ACC112 (cell line): ENCODE measurements around the gene AMMECR1L.

ENCODE experiments used
- H2AFZ ChIP-seq: fragments of 200-600 bp; sonication (generic); one replicate; pipeline ENCODE4 v1.6.0; 2017; ENCODE audit warnings: antibody characterized with exemption, low read length; ENCODE audit not compliant: unreplicated experiment
- H3K27ac ChIP-seq: fragments of 200-600 bp; sonication (generic); 2 replicates; pipeline ENCODE4 v1.5.1; 2014; ENCODE audit warnings: low read depth, mild to moderate bottlenecking, antibody characterized with exemption, low read length, moderate library complexity
- H3K27me3 ChIP-seq: fragments of 200-600 bp; sonication (generic); 2 replicates; pipeline ENCODE4 v1.6.1; 2014; ENCODE audit warnings: mild to moderate bottlenecking, antibody characterized with exemption, low read length, moderate library complexity, mixed read lengths; ENCODE audit not compliant: insufficient read depth
- H3K36me3 ChIP-seq: fragments of 200-600 bp; sonication (generic); 2 replicates; pipeline ENCODE4 v1.6.1; 2016; ENCODE audit warnings: mild to moderate bottlenecking, antibody characterized with exemption, low read length, moderate library complexity, mixed read lengths; ENCODE audit not compliant: insufficient read depth
- H3K4me1 ChIP-seq: fragments of 200-600 bp; sonication (generic); one replicate; pipeline ENCODE4 v1.6.1; 2016; ENCODE audit warnings: low read length, mixed read lengths; ENCODE audit not compliant: insufficient read depth, unreplicated experiment, control insufficient read depth
- H3K4me3 ChIP-seq: fragments of 200-600 bp; sonication (generic); 2 replicates; pipeline ENCODE4 v1.5.1; 2014; ENCODE audit warnings: mild to moderate bottlenecking, low read depth, low read length
- H3K79me2 ChIP-seq: fragments of 200-600 bp; sonication (generic); one replicate; pipeline ENCODE4 v1.6.0; 2016; ENCODE audit warnings: low read length; ENCODE audit not compliant: control insufficient read depth, unreplicated experiment, insufficient read depth

AMMECR1L gene

DNA sequence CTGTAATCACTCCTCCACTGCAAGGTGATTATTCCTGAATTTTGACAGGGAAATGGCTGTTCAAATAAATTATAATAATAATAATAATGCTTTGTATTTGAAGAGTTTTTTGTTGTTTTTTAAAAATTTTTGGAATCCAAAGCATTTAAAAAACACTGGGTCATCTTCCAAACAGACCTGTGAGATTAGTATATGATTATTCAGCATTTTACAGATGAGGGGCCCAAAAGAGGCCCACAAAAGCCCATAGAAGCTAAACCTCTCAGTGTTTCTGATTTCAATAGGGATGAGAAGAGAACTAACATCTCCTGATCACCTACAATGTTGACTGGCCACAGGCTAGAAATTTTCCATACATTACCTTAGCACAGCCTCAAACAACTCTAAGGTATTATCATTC, 19.8 kb downstream of the AMMECR1L start:
- Histone ChIP-seq H3K27me3 (no peaks in the 10 kb centered on the region), H3K4me3 (no peak overlapping the region), H3K4me1 (no peaks in the 10 kb centered on the region), H2AFZ (no peak overlapping the region), H3K27ac (no peak overlapping the region), H3K79me2 (peaks cover 3% of the 10 kb centered on the region), H3K36me3 (peaks cover 31% of the 10 kb centered on the region)

DNA sequence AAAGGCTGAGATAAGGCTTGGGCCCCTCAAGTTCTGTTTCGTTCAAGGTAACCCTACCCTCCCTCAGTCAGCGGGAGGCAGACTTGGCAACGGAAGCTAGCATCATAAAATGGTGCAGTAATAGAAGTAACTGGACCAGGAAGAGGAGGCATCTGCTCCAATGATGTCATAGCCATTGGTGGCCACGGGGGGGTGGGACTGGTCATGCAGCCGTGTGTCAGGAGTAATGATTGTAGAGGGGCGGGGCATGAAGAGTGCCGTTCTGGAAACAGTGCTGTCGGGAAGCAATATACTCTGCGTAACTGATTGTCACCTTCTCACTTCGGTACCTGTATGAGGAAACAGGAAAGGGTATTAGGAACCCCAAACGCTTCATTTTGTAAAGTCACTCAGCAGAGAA, 20.9 kb downstream of the AMMECR1L start:
- H3K36me3 ChIP-seq: peaks cover 30% of the 10 kb centered on the region

DNA sequence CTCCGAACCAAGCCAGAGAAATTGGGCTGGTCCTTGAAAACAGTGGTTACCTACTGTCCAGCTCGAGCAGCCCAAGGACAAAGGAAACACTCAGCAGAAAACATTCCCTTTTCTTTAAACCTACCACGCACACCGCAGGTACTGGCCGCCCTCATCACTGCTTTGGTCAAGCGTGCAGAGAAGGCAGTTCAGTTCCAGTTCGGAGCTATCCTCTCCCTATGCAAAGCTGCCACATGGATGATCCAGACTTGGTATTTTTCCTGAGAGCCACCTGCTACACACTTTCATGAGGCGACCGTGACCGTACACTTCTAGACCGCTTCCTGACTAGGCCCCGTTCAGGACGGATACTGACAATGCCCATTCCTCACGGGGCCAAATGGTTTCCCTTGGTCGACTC, 23.5 kb downstream of the AMMECR1L start:
- Histone ChIP-seq H3K27ac (no peak overlapping the region), H3K36me3 (peaks cover 20% of the 10 kb centered on the region), H3K4me3 (no peak overlapping the region), H3K79me2 (peaks cover 7% of the 10 kb centered on the region), H3K27me3 (no peaks in the 10 kb centered on the region), H3K4me1 (no peaks in the 10 kb centered on the region), H2AFZ (no peak overlapping the region)

More for the DNA sequence above, 20.9 kb downstream of the AMMECR1L start:
- no peaks in the 10 kb centered on the region for H3K27me3 ChIP-seq
- H2AFZ ChIP-seq: no peak overlapping the region
- no peak overlapping the region for H3K27ac ChIP-seq
- no peaks in the 10 kb centered on the region for H3K4me1 ChIP-seq
- no peak overlapping the region for H3K4me3 ChIP-seq
- no peaks in the 10 kb centered on the region for H3K79me2 ChIP-seq

DNA sequence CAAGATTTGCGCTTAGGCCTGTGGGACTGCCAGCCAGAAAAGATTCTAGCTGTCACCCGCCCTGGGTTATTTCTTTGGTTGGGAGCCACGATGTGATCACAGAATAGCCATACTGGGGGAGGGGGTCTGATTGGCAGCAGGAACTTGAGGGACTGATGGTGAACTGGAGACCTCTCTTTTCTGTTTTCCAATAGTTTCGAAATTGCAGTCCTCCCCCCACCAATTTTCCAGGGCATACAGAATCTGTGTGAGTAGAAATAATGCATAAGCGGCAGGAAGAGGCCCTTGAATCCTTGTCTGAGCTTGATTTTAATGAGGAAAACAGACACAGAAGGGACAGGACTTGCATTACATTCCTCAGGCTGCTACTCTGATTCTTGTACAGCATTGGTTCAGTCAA, 25.6 kb downstream of the AMMECR1L start:
- Histone ChIP-seq H3K27ac (no peak overlapping the region), H3K4me3 (no peak overlapping the region), H3K36me3 (peaks cover 14% of the 10 kb centered on the region), H3K79me2 (peaks cover 26% of the 10 kb centered on the region), H3K4me1 (peaks cover 4% of the 10 kb centered on the region), H2AFZ (no peak overlapping the region), H3K27me3 (no peaks in the 10 kb centered on the region)

DNA sequence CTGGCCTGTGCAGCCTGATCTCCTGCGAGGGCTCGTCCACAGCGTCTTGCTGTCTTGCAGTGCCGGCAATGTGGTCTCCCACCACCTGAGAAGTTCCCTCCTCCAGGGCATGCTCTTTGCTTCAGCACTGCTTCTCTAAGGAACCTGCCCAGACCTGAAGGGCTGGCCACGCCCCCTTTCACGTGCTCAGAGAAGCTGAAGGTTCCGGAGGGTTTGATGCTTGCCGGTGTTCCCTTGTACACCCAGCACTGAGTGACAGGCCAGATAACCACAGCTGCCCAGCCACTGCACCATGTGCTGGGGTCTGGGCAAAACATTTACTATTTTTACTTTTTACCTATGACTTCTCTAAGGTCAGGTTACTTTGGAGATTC, 26.1 kb downstream of the AMMECR1L start:
- Histone ChIP-seq H3K27me3 (no peaks in the 10 kb centered on the region), H3K27ac (no peak overlapping the region), H2AFZ (no peak overlapping the region), H3K79me2 (peaks cover 30% of the 10 kb centered on the region), H3K36me3 (peaks cover 9% of the 10 kb centered on the region), H3K4me1 (peaks cover 4% of the 10 kb centered on the region), H3K4me3 (no peak overlapping the region)

DNA sequence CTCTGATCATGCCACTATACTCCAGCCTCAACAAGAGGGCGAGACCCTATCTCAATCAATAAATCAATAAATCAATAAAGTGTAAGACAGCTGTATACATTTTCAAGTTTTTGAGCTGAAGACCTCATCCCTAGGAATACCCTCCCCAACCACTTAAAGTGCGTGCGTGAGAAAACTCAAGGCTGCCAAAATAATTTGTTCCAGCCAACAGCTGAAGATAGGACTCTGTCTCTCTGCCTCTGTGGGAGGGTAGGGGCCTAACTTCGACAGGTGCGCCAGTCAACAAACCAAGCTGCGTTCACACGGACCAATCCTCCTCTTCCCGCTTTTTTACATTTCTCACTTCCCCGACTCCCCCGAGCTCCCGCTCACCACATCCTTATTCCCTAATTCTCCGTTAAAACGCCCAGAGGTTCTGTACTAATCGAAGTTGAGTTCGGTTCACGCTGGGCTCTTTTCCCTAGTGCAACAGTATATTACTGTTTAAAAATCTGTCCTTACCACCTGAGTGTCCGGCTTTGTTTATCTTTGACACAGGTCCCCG, 28.4 kb downstream of the AMMECR1L start:
- Histone ChIP-seq H3K27ac (no peak overlapping the region), H3K4me1 (peaks cover 4% of the 10 kb centered on the region), H2AFZ (peak overlapping the region; percentile 65), H3K36me3 (0 out of 2 replicates have a peak, but pooled peaks cover 4% of the 10 kb centered on the region), H3K4me3 (peak overlapping the region; percentile 79), H3K27me3 (no peaks in the 10 kb centered on the region), H3K79me2 (peaks cover 54% of the 10 kb centered on the region)

DNA sequence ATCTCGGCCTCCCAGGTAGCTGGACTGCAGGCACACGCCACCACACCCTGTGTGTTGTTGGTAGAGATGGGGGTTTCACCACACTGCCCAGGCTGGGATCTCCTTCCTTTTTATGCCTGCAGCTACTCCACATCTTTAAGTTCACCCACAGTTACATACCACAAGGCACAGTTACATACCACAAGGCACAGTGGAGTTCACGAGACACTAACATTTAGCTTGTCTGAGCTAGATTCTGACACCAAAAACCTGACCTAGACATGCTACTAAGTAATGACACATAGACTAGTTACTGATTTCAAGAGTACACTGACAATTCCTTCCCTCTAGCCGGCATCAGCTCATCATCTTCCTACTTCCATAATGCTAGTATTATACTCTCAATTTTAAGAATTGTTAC, 32.1 kb downstream of the AMMECR1L start:
- peaks cover 4% of the 10 kb centered on the region for H3K4me1 ChIP-seq
- no peaks in the 10 kb centered on the region for H3K27me3 ChIP-seq
- peaks cover 11% of the 10 kb centered on the region; the same call in 1 of the 2 replicates for H3K36me3 ChIP-seq
- H3K27ac ChIP-seq: no peak overlapping the region
- H3K79me2 ChIP-seq: peaks cover 57% of the 10 kb centered on the region
- no peak overlapping the region for H2AFZ ChIP-seq
- no peak overlapping the region for H3K4me3 ChIP-seq

DNA sequence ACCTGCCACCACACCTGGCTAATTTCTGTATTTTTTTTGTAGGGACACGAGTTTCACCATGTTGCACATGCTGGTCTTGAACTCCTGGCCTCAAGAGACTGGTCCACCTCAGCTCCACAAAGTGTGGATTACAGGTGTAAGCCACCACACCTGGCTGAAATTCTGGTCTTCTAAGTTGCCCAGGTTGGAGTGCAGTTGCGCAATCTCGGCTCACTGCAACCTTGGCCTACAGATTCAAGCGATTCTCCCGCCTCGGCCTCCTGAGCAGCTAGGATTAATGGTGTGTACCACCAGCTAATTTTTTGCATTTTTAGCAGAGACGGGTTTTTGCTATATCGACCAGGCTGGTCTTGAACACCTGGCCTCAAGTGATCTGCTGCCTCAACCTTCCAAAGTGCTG, 33.4 kb downstream of the AMMECR1L start:
- no peak overlapping the region for H3K4me3 ChIP-seq
- no peak overlapping the region for H3K27ac ChIP-seq
- peaks cover 17% of the 10 kb centered on the region for H3K36me3 ChIP-seq
- H2AFZ ChIP-seq: no peak overlapping the region
- peaks cover 4% of the 10 kb centered on the region for H3K4me1 ChIP-seq
- peaks cover 51% of the 10 kb centered on the region for H3K79me2 ChIP-seq
- no peaks in the 10 kb centered on the region for H3K27me3 ChIP-seq

DNA sequence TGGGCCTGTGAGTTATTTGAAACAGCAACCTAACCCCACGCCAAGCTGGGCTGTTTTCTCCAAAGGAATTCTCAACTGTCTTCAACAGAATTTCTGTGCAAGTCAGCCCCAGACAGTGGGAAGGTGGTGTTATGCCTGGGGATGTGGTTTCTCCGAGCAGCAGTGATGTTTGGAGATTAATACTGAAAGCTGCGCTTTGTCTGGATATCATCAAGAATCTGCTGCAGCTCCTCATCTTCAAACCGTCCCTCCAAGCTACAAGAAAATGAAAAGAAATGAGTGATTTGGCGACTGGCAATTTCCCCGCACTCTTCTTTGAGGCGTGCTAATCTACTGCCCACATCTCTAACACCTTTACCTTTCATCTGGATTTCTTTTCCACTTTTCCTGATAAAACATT, 37.8 kb downstream of the AMMECR1L start:
- H3K27me3 ChIP-seq: no peaks in the 10 kb centered on the region
- H3K27ac ChIP-seq: no peak overlapping the region
- peaks cover 30% of the 10 kb centered on the region for H3K36me3 ChIP-seq
- H3K4me1 ChIP-seq: no peaks in the 10 kb centered on the region
- H2AFZ ChIP-seq: no peak overlapping the region
- no peak overlapping the region for H3K4me3 ChIP-seq
- H3K79me2 ChIP-seq: peaks cover 9% of the 10 kb centered on the region

DNA sequence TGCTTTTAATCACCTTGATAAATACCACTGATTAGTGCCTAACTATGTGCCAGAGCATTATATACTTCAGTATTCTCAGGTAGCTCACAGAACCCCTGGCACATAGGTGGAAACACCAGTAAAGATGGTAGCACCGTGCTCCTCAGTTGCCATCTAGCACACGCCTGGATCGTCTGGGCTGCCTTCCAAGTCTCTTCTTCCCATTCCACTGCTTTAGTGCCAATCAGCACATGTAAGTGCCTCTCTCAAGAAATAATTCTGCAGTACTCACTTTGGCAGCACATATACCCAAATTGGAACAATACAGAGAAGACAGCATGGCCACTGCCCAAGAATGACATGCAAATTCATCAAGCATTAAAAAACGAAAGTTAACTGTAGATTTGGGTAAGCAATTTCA, 40.8 kb downstream of the AMMECR1L start:
- Histone ChIP-seq H2AFZ (no peak overlapping the region), H3K36me3 (peaks cover 21% of the 10 kb centered on the region), H3K27me3 (no peaks in the 10 kb centered on the region), H3K27ac (no peak overlapping the region), H3K79me2 (no peaks in the 10 kb centered on the region), H3K4me3 (no peak overlapping the region), H3K4me1 (no peaks in the 10 kb centered on the region)

DNA sequence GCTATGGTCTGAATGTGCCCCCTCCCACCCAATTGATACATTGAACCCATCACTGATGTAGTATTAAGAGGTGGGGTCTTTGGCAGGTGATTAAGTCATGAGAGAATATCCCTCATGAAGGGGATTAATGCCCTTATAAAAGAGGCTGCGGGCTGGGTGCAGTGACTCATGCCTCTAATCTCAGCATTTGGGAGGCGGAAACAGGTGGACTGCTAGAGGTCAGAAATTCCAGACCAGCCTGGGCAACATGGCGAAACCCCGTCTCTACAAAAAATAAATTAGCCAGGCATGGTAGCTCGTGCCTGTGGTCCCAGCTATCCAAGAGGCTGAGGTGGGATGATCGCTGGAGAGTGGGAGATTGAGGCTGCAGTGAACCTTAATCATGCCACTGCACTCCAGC, 42.1 kb downstream of the AMMECR1L start:
- no peaks in the 10 kb centered on the region for H3K27me3 ChIP-seq
- H3K27ac ChIP-seq: no peak overlapping the region
- H3K4me1 ChIP-seq: no peaks in the 10 kb centered on the region
- H2AFZ ChIP-seq: no peak overlapping the region
- H3K4me3 ChIP-seq: no peak overlapping the region
- H3K79me2 ChIP-seq: no peaks in the 10 kb centered on the region
- H3K36me3 ChIP-seq: peaks cover 21% of the 10 kb centered on the region
